Panc1 (cell line): Measurements from ENCODE around the gene CHRND.

Source experiments
- POLR2AphosphoS5 ChIP-seq: IDR thresholded peaks from 2 replicates; pipeline ENCODE4 v1.6.1; 2012; ENCODE audit warnings: mild to moderate bottlenecking, low read depth, low read length, moderate library complexity
- SIN3A ChIP-seq: IDR thresholded peaks from 2 replicates; pipeline ENCODE4 v1.6.1; 2012; ENCODE audit warnings: low read depth, mild to moderate bottlenecking, low read length, moderate library complexity, borderline replicate concordance; ENCODE audit not compliant: insufficient read depth
- TCF7L2 ChIP-seq: IDR thresholded peaks from 2 replicates; pipeline ENCODE4 v1.6.1; 2011; ENCODE audit warnings: mild to moderate bottlenecking, low read depth, low read length, inconsistent platforms
- TF ChIP-seq, protein P1 (sequence below): fragments of 450-650 bp; IDR thresholded peaks from 2 replicates; pipeline ENCODE4 v1.5.1; 2017; ENCODE audit warnings: mild to moderate bottlenecking
- TF ChIP-seq, protein P2 (sequence below), 2 experiments: IDR thresholded peaks; 2 replicates each; pipeline ENCODE4 v1.6.1; 2011 to 2012; ENCODE audit warnings: low read depth in 2 of 2, control low read depth in 1 of 2, low read length in 1 of 2, mild to moderate bottlenecking in 1 of 2, moderate library complexity in 1 of 2; ENCODE audit not compliant: insufficient read depth in 1 of 2

GRCh38 chr2:232537499-232537898, 11.5 kb downstream of the CHRND start:
- TF ChIP-seq, protein P1, sequence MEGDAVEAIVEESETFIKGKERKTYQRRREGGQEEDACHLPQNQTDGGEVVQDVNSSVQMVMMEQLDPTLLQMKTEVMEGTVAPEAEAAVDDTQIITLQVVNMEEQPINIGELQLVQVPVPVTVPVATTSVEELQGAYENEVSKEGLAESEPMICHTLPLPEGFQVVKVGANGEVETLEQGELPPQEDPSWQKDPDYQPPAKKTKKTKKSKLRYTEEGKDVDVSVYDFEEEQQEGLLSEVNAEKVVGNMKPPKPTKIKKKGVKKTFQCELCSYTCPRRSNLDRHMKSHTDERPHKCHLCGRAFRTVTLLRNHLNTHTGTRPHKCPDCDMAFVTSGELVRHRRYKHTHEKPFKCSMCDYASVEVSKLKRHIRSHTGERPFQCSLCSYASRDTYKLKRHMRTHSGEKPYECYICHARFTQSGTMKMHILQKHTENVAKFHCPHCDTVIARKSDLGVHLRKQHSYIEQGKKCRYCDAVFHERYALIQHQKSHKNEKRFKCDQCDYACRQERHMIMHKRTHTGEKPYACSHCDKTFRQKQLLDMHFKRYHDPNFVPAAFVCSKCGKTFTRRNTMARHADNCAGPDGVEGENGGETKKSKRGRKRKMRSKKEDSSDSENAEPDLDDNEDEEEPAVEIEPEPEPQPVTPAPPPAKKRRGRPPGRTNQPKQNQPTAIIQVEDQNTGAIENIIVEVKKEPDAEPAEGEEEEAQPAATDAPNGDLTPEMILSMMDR, result no peak
- no peak for TF ChIP-seq POLR2AphosphoS5
- TF ChIP-seq, protein P2, sequence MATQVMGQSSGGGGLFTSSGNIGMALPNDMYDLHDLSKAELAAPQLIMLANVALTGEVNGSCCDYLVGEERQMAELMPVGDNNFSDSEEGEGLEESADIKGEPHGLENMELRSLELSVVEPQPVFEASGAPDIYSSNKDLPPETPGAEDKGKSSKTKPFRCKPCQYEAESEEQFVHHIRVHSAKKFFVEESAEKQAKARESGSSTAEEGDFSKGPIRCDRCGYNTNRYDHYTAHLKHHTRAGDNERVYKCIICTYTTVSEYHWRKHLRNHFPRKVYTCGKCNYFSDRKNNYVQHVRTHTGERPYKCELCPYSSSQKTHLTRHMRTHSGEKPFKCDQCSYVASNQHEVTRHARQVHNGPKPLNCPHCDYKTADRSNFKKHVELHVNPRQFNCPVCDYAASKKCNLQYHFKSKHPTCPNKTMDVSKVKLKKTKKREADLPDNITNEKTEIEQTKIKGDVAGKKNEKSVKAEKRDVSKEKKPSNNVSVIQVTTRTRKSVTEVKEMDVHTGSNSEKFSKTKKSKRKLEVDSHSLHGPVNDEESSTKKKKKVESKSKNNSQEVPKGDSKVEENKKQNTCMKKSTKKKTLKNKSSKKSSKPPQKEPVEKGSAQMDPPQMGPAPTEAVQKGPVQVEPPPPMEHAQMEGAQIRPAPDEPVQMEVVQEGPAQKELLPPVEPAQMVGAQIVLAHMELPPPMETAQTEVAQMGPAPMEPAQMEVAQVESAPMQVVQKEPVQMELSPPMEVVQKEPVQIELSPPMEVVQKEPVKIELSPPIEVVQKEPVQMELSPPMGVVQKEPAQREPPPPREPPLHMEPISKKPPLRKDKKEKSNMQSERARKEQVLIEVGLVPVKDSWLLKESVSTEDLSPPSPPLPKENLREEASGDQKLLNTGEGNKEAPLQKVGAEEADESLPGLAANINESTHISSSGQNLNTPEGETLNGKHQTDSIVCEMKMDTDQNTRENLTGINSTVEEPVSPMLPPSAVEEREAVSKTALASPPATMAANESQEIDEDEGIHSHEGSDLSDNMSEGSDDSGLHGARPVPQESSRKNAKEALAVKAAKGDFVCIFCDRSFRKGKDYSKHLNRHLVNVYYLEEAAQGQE (IDR thresholded peaks at IDR 0.05; ENCODE audit: insufficient read depth in 1 of 2, low read depth in 2 of 2, low read length in 1 of 2), result no peak
- TF ChIP-seq TCF7L2, result no peak
- TF ChIP-seq SIN3A, result no peak
